Amygdala (tissue), 56 donors: Measurements from ENCODE around the gene GDF2.

ENCODE experiments used
- DNase-seq, 56 donors: peaks; one replicate each; lab custom pipeline; 2025; lab: John Stamatoyannopoulos, UW

Gene GDF2

DNA sequence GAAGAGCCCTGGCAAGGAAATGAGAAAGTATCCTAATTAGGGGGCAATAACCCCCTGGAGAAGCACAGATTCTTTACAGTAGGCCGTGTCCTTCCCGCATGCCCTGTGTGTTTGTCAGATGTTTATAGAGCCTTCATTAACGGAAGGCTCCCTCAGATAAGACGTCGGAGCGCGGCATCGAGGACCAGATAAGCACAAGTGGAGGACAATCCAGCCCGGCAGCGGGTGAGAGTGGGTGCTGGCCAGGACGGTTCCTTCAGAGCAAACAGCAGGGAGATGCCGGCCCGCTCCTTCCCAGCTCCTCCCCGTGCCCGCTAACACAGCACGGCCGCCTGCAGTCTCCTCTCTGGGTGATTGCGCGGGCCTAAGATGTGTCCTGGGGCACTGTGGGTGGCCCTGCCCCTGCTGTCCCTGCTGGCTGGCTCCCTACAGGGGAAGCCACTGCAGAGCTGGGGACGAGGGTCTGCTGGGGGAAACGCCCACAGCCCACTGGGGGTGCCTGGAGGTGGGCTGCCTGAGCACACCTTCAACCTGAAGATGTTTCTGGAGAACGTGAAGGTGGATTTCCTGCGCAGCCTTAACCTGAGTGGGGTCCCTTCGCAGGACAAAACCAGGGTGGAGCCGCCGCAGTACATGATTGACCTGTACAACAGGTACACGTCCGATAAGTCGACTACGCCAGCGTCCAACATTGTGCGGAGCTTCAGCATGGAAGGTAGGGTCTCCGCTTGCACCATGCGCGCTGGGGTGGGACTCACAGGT is at the start of gene GDF2:
GDF2 (plus strand) TSS at position 155 of the 762 bp plus-strand sequence; CDS start at position 370, 215 bp downstream.
- no peak for DNase-seq

DNA sequence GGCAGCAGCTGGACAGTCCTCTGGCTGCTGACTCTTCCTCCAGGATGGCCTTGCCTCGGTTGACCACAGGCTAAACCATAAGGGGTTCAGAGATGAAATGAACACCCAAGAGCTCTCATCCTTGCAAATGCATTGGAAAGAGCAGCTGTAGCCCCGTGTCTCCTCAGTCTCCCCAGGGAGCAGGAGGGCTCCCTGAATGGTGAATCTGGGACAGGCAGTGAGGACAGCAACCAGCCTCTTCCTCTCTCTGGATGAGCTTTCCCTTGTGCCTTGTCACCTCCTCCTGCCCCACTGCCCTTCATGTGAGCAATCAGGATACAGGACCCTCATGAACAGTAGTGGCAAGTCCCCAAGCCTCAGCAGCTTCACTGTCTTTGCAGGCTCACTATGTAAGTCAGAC is 46.2 kb upstream of the GDF2 start:
- no peak for DNase-seq

DNA sequence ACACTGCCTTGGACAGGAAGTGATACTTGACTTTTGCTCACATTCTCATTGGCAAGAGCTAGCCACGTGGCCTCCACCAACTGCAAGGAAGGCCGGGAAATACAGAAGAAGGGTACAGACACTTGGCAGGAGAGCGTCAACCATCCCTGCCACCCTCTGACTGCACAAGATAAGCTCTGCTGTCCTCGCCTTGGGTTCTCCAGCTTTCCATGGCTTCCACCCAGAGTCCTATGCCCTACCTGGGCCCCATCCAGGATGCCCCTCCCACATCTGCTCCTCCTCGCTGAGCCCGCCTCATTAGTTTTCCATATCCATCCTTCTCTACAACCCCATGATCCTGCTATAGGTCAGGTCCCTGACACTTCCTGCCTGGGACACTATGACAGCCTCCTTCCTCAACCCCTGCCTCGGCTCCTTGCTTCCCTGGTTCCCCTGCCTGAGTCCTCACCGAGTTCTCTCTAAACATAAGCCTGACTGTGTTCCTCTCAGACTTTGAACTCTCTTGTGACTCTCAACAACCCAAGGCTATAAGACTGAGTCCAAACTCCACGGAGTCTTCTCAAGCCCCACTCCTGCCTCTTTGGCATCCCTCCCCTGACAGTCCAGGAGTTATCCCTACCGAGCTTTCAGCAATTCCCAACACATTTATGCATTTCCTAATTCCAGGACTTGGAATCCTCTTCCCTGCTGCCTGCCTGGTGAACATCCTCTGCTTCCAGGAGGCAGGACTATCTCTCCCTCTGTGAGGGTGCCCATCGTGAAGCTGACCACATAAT is 45.5 kb upstream of the GDF2 start:
- no peak for DNase-seq

DNA sequence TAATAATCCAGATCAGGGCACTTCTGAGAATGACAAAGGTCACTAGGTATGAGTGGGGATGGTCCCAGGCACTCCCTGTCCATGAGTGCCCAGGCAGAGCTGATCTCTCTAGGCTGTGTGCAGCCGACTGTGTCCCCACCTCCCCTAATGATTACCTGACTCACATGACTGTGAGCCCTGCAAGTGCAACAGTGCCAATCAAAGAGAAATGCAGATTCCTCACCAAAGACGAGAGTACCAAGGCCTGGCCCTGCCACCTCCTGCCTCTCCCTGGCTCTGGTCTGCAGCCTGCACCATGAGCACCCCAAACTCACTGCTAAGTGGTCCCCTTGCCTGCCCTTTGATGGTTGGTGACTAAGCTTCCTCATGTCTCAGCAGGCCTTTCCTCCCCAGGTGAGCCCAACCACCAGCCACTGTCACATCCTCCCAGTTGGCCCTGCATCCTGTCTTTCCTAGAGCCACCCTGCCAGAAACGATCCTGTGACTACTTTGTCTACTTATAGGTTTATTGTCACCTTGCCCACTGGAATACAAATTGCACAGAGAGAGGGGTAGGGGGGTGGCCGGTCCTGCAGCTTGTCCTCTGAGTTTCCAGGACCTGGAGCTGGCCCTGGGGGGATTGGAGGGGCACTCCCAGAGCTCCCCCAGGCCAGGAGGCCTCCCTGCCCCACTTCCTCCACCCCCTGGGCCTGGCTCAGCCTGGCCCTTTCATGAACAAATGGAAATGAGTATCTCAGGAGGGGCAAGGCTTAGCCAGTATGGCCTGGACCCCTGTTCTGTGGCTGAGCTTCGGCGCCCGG is 44.7 kb upstream of the GDF2 start:
- no peak for DNase-seq

DNA sequence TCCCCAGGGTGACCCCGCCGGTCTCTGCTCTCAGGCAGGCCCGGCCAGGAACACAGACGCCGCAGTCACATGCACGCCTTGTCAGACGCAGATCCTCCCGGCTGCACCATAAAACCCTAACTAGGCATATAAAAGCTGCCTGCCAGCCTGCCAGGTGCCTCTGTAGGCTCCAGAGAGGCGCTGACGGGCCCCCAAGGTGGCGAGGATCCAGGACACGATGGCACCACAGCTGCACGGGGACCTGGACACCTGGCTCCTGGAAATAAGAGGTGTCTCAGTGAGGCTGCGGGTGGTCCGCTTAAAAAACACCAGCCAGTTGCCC is 44.1 kb upstream of the GDF2 start:
- DNase-seq, result no peak

DNA sequence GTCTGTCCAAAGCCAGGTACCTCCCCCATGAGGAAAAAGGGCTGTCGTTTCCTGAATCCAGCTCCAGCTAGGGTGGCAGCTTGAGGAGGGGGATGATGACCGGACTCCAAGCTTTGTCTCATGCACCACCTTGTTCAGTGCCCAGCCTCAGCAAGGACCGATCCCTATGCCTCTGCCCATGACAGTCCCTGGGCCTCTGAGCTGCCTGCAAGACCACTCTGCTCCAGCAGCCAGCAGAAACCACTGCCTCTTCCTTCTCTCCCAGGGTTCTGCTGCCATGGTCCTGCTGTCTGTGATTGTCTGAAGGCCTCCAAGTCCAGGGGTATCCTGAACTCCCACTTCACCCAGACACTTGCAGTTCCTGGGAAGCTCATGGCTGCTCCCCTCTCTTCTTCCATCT is 43.5 kb upstream of the GDF2 start:
- DNase-seq, result no peak

DNA sequence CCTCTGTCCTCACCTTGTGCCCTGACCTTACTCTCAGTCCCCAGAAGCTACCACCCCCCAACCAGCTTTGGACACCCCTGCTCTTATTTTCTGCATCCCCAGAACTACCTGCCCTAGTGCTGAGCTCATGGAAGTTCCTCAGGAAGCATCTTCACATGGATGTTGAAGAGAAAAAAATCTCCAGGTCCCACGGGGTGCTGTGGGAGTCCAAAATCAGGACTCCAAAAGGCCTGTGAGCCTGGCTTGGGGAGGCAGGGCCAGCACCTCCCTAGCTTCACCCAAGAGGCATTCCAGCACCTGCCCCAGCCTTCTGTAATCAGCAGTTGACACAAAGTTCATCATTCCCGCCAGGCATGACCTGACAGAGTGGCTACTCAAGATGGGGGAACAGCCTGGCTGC is 43.0 kb upstream of the GDF2 start:
- no peak for DNase-seq

DNA sequence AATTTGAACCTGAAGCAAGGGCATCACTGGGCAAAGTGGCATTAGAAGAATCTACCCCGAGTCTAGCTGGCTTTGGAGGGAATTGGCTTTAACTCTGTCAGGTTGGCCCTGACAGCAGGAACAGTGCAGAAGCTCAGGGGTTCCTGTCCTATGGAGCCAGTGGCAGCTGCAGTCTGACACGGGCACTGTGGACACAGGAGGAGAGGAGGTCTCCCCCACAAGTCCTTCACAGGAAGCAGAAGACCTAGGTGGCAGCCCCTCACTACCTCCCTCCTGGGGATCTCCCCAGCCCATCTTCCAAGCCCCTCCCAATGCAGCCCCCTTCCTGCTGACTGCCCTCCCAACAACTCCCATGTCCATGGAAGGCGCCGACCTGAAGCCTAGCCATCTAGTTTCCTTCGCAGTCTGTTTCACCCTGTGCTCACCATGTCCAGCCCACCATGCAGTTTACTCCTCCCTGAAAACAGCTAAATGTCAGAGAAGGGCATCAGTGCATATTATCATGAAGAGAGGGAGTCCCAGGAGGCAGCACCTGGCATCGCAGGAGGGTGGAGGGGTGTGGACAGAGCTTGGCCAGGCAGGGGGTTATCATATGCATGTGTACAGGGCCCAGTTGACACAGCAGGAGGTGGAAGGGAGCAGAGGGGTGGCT is 40.1 kb upstream of the GDF2 start:
- DNase-seq, result no peak

DNA sequence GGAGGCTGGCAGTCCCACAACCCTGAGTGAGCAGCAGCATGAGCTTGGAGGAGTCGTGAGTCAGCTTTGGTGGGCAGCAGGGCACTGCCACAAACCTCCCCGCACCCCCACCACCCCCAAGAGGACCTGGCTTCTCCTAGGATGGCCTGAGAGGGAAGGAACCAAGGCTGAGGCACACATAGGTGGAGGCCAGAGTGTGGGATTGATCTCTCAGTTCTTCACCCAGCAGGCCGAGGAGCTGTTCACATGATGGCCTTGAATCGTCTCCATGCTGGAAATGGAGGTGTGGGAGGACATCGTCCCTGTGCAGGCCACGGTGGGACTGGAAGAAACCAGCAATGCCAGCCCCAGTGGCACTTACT is 39.6 kb upstream of the GDF2 start:
- no peak for DNase-seq

DNA sequence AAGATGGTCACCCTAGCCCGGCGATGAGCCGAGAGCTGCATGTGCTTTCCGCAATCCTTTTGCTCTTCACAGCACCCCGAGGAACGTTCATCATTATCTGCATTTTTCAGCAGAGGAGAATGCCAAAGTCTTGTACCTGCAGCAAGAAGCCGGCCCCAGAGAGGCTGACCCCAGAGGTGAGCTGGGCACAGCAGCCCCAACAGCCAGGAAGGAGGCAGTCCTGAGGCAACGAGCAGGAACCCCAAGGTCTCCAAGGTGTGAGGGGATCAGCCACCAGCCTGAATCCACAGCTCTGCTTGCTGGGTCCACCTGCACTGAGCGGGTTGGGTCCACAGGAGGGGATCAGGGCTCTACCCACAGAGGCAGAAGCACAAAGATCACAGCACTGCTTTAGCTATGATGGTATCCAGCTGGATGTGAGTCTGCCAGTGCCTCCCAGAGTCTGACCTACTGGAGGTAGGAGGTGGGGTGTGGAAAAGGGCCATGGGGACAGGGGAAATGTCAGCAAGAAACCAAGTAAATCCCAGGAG is 39.1 kb upstream of the GDF2 start:
- no peak for DNase-seq

DNA sequence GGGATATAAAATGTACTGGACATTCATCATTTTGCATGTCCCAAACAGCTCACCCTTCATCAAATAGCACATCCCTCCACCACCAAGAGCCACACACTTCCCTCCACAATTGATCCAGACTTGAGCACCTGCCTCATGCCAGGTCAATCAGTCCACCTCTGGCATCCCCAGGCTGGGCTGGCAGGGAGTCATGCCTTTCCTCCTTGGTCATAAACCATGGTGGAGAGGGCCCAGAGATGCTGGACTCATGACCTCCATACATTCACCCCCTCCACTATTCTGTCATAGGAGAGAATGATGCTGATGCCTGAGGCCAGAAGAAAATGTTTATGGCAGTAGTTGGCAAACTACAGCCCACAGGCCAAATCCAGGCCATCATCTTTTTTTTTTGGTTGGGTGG is 38.4 kb upstream of the GDF2 start:
- DNase-seq, result no peak

DNA sequence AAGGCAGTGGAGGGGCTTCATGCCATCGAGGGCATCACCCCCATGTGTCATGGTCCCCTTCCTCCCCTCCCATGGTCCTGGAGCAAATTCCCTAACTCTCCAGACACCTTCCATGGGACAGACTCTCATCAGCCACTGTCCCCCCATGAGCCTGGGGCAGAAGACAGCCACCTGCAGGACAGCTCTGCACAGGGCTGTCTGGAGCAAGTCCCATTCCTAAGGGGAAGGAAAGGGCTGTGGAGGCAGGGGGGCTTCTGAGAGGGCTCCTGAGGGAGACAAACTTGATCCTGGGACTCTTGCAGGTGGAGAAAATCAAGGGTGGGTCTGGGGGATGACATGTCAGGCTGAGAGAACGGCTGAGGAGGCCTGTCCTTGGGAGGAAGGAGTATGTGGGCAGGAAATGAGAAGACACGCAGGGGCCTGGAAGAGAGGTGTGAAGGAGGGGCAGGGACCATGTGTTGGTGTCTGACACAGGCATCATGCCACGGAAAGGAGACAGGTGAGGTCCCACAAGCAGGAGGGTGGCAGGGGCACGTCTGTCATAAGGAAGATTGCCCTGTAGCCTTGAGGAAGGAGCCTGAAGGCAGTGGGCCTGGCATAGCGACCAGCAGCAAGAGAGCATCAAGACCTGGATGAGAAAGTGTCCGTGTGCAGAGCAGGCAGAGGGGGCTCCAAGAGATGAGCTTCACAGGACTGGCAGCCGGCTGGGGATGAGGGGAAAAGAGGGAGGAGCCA is 36.7 kb upstream of the GDF2 start:
- no peak for DNase-seq

DNA sequence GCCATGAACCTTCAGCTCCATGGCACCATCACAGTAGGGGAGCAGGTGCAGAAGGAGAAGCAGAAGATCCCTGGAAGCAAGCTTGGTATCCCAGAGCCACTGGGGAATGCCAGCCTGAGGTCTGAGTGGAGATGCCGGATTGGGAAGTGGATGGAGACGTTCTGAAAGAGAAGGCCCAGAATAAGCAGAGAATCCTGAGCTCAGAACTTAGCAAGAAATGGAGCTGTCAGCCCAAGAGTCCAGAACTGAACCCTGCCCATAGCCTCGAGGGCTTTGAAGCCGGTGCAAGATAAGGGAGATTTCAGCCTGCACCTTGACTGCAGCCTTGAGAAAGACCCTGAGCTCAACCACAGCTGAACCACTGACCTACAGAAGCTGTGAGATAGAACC is 36.1 kb upstream of the GDF2 start:
- DNase-seq, result no peak

DNA sequence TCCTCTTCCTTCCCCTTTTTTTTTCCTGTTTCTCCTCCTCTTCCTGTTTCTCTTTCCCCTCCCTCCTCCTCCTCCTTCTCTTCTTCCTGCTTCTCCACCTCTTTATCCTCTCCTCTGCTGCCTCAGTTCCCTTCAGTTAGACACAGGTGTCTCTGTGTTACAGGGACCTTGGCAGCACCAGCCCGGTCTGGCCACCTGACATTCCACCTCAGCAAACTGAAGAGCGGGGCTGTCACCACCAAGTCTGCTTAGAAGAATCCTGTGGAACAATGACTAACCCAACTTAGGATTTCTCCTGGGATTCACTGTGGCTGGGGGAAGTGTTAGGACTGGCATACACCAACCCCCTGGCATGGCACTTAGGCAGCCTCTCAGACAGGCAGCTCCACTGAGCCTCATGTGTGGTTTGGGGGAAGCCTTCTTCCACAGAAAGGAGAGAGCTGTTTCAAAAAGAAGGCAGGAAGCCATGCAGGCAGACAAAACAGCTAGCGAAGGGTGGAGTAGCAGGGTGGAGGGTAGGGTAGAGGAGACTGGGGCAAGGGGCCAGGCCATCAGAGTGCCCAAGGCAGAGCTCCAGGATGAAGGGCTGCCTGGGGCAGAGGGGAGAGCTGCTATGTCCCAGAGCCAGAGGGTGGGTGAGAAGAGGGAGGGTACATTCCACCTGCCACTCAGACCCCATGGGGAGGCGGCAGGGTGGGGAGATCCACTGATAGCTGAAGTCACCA is 35.5 kb upstream of the GDF2 start:
- no peak for DNase-seq

DNA sequence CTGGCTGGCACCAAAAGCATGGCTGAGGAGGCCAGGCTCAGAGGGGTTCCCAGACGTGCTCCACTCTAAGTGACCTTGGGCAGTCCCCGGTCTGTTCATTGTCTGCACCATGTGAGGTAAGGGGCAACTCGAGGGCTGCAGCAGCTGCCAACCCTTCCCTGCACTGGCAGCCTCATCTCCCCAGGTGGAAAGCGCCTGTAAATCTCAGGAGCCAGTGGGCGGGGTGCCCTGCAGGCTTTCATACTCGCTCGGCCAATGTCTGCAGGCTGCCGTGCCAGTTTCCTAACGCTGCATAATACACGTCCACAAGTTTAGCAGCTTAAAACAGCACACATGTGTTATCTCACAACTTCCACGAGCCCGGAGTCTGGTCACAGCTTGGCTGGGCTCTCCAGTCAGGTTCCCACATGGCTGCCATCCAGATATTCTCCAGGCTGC is 34.9 kb upstream of the GDF2 start:
- no peak for DNase-seq

DNA sequence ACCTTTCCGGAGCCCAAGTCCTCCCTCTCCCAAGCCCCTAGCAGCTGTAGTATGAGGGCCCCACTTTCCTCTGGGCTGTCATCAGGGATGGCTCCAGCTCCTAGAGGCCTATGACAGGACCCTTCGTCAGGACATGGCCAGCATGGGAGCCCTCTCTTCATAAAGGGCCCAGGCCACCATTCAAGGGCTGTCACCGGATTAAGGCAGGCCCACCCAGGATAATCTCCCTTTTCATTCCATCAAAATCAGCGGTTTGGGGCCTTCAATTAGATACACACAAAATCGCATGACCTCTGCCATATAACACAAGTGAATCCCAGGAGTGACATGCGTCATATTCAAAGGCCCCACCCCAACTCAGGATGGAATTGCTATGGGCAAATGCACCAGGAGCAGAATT is 34.4 kb upstream of the GDF2 start:
- no peak for DNase-seq

DNA sequence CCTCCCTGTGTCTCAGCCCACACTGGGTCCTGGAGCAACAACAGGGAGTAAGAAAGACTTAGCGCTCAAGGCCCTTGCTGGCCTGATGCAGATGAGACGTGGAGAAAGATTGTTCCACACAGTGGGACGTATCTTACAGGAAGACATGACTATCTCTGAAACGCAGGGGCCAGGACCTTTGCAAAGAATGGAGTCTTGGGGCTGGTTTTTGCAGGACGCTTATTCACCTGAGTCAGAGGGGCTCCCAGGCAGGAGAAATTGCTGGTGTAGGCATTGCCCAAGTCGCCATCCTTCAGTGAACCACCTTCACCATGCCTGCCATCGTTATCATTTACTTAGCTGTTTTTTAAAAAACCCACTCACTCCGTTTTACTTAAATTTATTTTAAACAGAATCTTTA is 34.0 kb upstream of the GDF2 start:
- no peak for DNase-seq

DNA sequence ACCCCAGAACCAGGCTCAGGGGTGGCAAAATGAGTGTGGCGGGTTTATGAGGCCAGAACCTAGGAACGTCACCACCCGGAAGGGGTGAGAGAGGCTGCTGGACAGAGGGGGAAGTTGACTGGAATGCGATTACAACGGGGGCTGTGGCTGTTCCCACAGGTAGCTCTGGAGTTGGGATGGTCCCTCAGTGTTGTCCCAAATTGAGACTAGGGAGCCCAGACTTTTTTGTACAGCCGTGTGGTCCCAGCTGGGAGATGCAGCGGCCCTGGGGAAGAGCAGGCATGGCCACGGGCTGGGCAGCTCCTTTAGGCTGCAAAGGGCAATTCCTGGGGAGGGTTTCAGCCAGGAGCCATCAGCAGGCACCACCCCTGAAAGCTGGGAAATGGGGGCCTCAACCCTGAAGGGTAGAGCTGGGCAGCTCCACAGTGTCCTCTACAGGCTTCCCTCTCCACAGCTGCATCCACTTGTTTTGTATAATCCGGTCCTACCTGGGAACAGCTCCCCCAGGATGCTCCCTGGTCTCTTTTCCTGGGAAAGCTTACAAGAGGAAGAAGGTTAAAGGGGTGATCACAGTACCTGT is 33.2 kb upstream of the GDF2 start:
- no peak for DNase-seq

DNA sequence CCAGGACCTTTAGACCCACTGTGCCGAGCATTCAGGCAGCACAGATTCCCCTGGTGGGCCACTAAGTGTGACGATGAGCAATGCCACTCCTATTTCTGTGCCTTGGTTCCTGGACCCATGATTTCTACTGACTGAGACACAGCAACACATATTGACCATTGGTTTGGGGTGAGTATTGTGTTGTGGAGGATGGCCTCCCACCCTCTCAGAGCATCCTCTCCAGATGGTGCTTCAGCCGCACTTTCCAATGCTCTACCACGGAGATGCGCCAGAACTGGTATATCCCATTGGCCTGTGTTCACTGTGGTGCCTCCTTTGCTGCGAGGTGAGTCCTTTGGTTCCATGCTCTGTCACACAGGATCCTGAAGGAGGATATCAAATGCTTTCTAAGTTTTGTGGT is 32.3 kb upstream of the GDF2 start:
- no peak for DNase-seq
